Astrocyte (in vitro differentiated cells and primary cell): ENCODE measurements around the gene SCUBE3. TPM values are rescaled to one million over a fixed set of nuclear protein-coding genes. Genes with fewer than 3 reads are reported as not detected.

Experiments used
- DNase-seq: peaks from one replicate; pipeline ENCODE4 v3.0.0-alpha.2; 2010; ENCODE audit warnings: low read depth
- FAIRE-seq: peaks from 2 replicates; lab custom pipeline; 2011; peaks lifted over from hg19 to GRCh38; lab: Jason Lieb, UNC
- H2AFZ ChIP-seq: 2 replicates; pipeline ENCODE4 v1.6.0; 2012; ENCODE audit warnings: low read depth, low read length, inconsistent platforms
- H3K27ac ChIP-seq: 2 replicates; pipeline ENCODE4 v1.5.1; 2011; ENCODE audit warnings: low read depth, low read length, inconsistent platforms
- H3K27me3 ChIP-seq: 2 replicates; pipeline ENCODE4 v1.6.0; 2011; ENCODE audit warnings: low read length, inconsistent platforms; ENCODE audit not compliant: insufficient read depth
- H3K36me3 ChIP-seq: 2 replicates; pipeline ENCODE4 v1.5.1; 2011; ENCODE audit warnings: low read length, inconsistent platforms; ENCODE audit not compliant: insufficient read depth
- H3K4me1 ChIP-seq: 2 replicates; pipeline ENCODE4 v1.5.1; 2011; ENCODE audit warnings: low read length, inconsistent platforms; ENCODE audit not compliant: insufficient read depth
- H3K4me2 ChIP-seq: 2 replicates; pipeline ENCODE4 v1.6.0; 2012; ENCODE audit warnings: low read length, inconsistent platforms
- H3K4me3 ChIP-seq: 2 replicates; pipeline ENCODE4 v1.5.1; 2011; ENCODE audit warnings: low read depth, mild to moderate bottlenecking, low read length, inconsistent platforms; ENCODE audit not compliant: insufficient read depth
- H3K79me2 ChIP-seq: 2 replicates; pipeline ENCODE4 v1.6.0; 2012; ENCODE audit warnings: mild to moderate bottlenecking, low read length, inconsistent platforms; ENCODE audit not compliant: insufficient read depth
- H3K9ac ChIP-seq: 2 replicates; pipeline ENCODE4 v1.6.0; 2012; ENCODE audit warnings: mild to moderate bottlenecking, low read length, inconsistent platforms
- H3K9me3 ChIP-seq: 2 replicates; pipeline ENCODE4 v1.5.1; 2012; ENCODE audit warnings: low read depth, mild to moderate bottlenecking, low read length, inconsistent platforms; ENCODE audit not compliant: insufficient read depth
- H4K20me1 ChIP-seq: 2 replicates; pipeline ENCODE4 v1.6.0; 2012; ENCODE audit warnings: low read length, inconsistent platforms; ENCODE audit not compliant: insufficient read depth
- H3K27ac Mint-ChIP-seq: one replicate; pipeline ENCODE4 v1.8.0; 2021; ENCODE audit warnings: mild to moderate bottlenecking, mixed read lengths; ENCODE audit not compliant: unreplicated experiment
- H3K27me3 Mint-ChIP-seq: one replicate; pipeline ENCODE4 v1.8.0; 2021; ENCODE audit warnings: low read depth, mixed read lengths; ENCODE audit not compliant: unreplicated experiment
- H3K36me3 Mint-ChIP-seq: one replicate; pipeline ENCODE4 v1.8.0; 2021; ENCODE audit warnings: low read depth, mixed read lengths; ENCODE audit not compliant: unreplicated experiment
- H3K4me1 Mint-ChIP-seq: one replicate; pipeline ENCODE4 v1.8.0; 2021; ENCODE audit warnings: low read depth, mixed read lengths; ENCODE audit not compliant: unreplicated experiment
- H3K4me3 Mint-ChIP-seq: one replicate; pipeline ENCODE4 v1.8.0; 2021; ENCODE audit warnings: mild to moderate bottlenecking, moderate library complexity, mixed read lengths; ENCODE audit not compliant: unreplicated experiment
- H3K9me3 Mint-ChIP-seq: one replicate; pipeline ENCODE4 v1.8.0; 2021; ENCODE audit warnings: mild to moderate bottlenecking, mixed read lengths; ENCODE audit not compliant: unreplicated experiment
- EZH2 ChIP-seq: IDR thresholded peaks from 2 replicates; pipeline ENCODE4 v1.6.1; 2012; ENCODE audit warnings: mild to moderate bottlenecking, low read length, inconsistent platforms; ENCODE audit not compliant: insufficient read depth
- total RNA-seq: library from RNA; stranded (reverse); gene quantifications from 2 replicates; pipeline ENCODE4 v1.2.1, GENCODE V29; 2021
- TF ChIP-seq, protein P1 (sequence below): IDR thresholded peaks from 2 replicates; pipeline ENCODE4 v1.5.1; 2011; ENCODE audit warnings: low read depth, mild to moderate bottlenecking, inconsistent platforms, low read length, moderate library complexity; ENCODE audit not compliant: insufficient read depth

SCUBE3 gene
- total RNA-seq, 1 donor from 2014 or later = 10.1 TPM

DNA sequence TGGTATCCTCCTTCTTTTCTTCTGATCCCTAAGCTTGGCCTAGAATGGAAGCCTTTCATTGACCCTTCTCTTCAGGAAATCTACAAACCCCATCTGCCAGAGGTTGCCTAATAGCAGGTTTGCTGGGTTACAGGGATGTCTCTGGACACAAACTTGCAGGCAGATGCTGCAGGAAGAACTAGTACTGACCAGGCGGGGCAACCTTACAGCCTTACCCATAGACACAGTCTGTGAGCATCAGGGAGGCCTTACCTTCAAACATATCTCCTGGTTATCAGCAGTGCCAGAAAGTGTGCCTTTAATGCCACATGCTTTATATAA lies 2.6 kb downstream of the SCUBE3 start:
- FAIRE-seq (no peak), DNase-seq (no peak)
- H3K9me3 Mint-ChIP-seq = peaks cover 3% of the 10 kb centered on the region
- H3K4me1 ChIP-seq = peaks cover 41% of the 10 kb centered on the region
- no peak overlapping the region for H3K9ac ChIP-seq
- H3K9me3 ChIP-seq = no peaks in the 10 kb centered on the region
- H3K79me2 ChIP-seq = peaks cover 51% of the 10 kb centered on the region
- H3K36me3 Mint-ChIP-seq = no peaks in the 10 kb centered on the region
- no peak overlapping the region for H2AFZ ChIP-seq
- H3K27ac Mint-ChIP-seq = no peak overlapping the region
- H3K4me1 Mint-ChIP-seq = peaks cover 58% of the 10 kb centered on the region
- TF ChIP-seq EZH2 = no peak
- TF ChIP-seq, protein P1, sequence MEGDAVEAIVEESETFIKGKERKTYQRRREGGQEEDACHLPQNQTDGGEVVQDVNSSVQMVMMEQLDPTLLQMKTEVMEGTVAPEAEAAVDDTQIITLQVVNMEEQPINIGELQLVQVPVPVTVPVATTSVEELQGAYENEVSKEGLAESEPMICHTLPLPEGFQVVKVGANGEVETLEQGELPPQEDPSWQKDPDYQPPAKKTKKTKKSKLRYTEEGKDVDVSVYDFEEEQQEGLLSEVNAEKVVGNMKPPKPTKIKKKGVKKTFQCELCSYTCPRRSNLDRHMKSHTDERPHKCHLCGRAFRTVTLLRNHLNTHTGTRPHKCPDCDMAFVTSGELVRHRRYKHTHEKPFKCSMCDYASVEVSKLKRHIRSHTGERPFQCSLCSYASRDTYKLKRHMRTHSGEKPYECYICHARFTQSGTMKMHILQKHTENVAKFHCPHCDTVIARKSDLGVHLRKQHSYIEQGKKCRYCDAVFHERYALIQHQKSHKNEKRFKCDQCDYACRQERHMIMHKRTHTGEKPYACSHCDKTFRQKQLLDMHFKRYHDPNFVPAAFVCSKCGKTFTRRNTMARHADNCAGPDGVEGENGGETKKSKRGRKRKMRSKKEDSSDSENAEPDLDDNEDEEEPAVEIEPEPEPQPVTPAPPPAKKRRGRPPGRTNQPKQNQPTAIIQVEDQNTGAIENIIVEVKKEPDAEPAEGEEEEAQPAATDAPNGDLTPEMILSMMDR = no peak
- no peaks in the 10 kb centered on the region for H3K36me3 ChIP-seq
- peak overlapping the region; percentile 95 for H3K4me2 ChIP-seq
- no peak overlapping the region for H3K27ac ChIP-seq
- H3K27me3 ChIP-seq = peaks cover 8% of the 10 kb centered on the region
- peaks cover 55% of the 10 kb centered on the region for H4K20me1 ChIP-seq
- peaks cover 20% of the 10 kb centered on the region for H3K27me3 Mint-ChIP-seq
- H3K4me3 Mint-ChIP-seq = peak overlapping the region; percentile 82
- H3K4me3 ChIP-seq = no peak overlapping the region

DNA sequence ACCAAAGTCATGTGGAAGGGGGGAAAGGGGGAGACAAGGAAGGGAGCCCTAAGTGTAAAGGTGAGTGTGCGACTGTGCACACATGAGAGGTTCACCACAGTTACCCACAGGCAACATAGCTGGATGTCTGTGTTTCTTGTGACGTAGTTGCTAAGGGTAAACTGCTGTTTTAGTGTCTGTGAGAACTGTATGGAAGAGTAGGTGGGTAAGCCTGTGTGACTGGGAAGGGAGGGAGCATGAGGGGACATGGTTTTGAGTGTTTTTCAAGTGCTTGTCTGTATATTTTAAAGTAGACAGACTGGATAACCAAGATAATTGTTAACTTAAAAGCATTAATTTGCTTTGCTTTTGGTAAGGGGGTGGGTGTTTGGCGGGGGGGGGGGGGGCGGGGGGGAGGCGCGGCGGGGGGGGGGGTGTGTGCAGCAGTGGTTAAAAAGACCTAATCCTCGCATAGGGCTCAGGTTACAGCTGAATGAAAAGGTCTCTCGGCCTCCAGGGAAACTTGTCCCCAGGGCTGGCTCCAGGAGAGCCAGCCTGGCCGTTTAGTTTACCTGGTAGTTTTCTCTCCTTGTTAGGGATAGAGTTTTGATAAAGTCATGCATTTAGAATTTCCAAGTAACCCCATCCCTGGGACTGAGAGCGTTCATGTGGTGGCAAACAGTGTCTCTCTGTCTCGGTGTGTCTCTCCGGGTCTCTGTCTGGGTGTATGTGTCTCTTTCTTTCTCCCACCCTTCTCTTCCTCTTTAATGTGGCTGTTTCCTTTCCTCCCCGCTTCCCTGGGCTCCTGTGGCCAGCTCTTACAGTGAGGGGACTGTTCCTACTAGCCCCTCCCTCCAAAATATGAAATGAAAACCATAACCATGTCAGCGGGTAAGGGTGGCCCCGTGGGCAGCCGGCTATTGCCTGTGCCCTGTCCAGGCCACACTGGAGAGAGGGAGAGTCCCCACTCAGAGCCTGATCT lies 3.4 kb downstream of the SCUBE3 start:
- Histone ChIP-seq H3K79me2 (peaks cover 59% of the 10 kb centered on the region), H3K27me3 (peaks cover 8% of the 10 kb centered on the region), H3K4me2 (peak overlapping the region; percentile 95), H3K9ac (peak overlapping the region; percentile 23), H3K27ac (no peak overlapping the region), H4K20me1 (peaks cover 63% of the 10 kb centered on the region), H3K4me1 (peaks cover 41% of the 10 kb centered on the region), H3K4me3 (no peak overlapping the region), H2AFZ (no peak overlapping the region), H3K9me3 (no peaks in the 10 kb centered on the region), H3K36me3 (no peaks in the 10 kb centered on the region)
- Mint-ChIP-seq H3K27me3 (peaks cover 12% of the 10 kb centered on the region), H3K27ac (peak overlapping the region; percentile 42), H3K4me1 (peaks cover 58% of the 10 kb centered on the region), H3K4me3 (no peak overlapping the region), H3K36me3 (no peaks in the 10 kb centered on the region), H3K9me3 (peaks cover under 1% of the 10 kb centered on the region)
- no peak for TF ChIP-seq EZH2
- TF ChIP-seq, protein P1 = no peak
- FAIRE-seq (no peak), DNase-seq (no peak)

DNA sequence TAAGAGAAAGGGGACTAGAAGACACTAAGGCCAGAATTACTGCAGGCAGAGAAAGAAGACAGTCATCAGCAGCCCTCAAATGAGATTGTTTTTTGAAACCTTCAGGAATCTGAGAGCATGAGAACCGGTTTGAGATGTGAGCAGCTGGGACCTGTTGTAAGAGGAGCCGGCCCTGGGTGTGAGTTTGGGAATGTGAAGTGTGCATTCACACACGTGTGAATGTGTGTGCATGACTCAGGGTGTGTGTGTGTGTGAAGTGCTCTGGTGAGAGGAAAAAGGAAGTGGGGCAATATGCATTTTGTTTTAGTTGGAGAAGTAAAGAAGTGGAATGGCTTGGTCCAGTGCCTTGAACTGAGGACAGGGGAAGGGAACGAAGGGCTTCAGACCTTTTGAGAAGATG lies 4.3 kb downstream of the SCUBE3 start:
- no peak overlapping the region for H3K4me3 Mint-ChIP-seq
- no peaks in the 10 kb centered on the region for H3K9me3 ChIP-seq
- no peak overlapping the region for H3K4me3 ChIP-seq
- H3K27ac ChIP-seq = no peak overlapping the region
- TF ChIP-seq, protein P1 = no peak
- TF ChIP-seq EZH2 = no peak
- peak overlapping the region; percentile 23 for H3K9ac ChIP-seq
- peaks cover 57% of the 10 kb centered on the region for H3K4me1 Mint-ChIP-seq
- DNase-seq (peak; percentile 31), FAIRE-seq (no peak)
- H2AFZ ChIP-seq = no peak overlapping the region
- H3K27me3 ChIP-seq = peaks cover 2% of the 10 kb centered on the region
- H3K9me3 Mint-ChIP-seq = no peaks in the 10 kb centered on the region
- peak overlapping the region; percentile 74 for H3K4me2 ChIP-seq
- no peaks in the 10 kb centered on the region for H3K36me3 Mint-ChIP-seq
- peaks cover 71% of the 10 kb centered on the region for H4K20me1 ChIP-seq
- H3K27ac Mint-ChIP-seq = no peak overlapping the region
- H3K36me3 ChIP-seq = no peaks in the 10 kb centered on the region
- H3K79me2 ChIP-seq = peaks cover 62% of the 10 kb centered on the region
- H3K27me3 Mint-ChIP-seq = peaks cover 3% of the 10 kb centered on the region
- H3K4me1 ChIP-seq = peaks cover 40% of the 10 kb centered on the region
